Right atrium auricular region (tissue), 2 donors: ENCODE results near the gene CYP27C1. TPM values are rescaled to one million over a fixed set of nuclear protein-coding genes. Genes with fewer than 3 reads are reported as not detected.

Experiments used
- DNase-seq: peaks from one replicate; pipeline ENCODE4 v3.0.0-alpha.2; 2019; ENCODE audit warnings: low spot score
- H3K27ac ChIP-seq, 2 donors: fragments of 200-600 bp; sonication (generic); 1 replicate in 1 of 2; 2 replicates in 1 of 2; pipeline ENCODE4 v1.5.1; 2016 to 2019
- H3K27me3 ChIP-seq, 2 donors: fragments of 200-600 bp; sonication (generic); one replicate each; pipeline versions ENCODE4 v1.5.1 to v1.6.0; 2017 to 2019
- H3K36me3 ChIP-seq: fragments of 200-600 bp; sonication (generic); one replicate; pipeline ENCODE4 v1.5.1; 2016
- H3K4me1 ChIP-seq, 2 donors: fragments of 200-600 bp; sonication (generic); one replicate each; pipeline versions ENCODE4 v1.5.1 to v1.6.0; 2017 to 2019
- H3K4me3 ChIP-seq, 2 donors: fragments of 200-600 bp; sonication (generic); 1 replicate in 1 of 2; 2 replicates in 1 of 2; pipeline ENCODE4 v1.5.1; 2017 to 2019; ENCODE audit warnings: mild to moderate bottlenecking in 1 of 2, moderate library complexity in 1 of 2
- H3K9me3 ChIP-seq, 2 donors: fragments of 200-600 bp; sonication (generic); one replicate each; pipeline ENCODE4 v1.5.1; 2019
- total RNA-seq, 2 donors: library from RNA; depleted of rRNA; stranded (reverse); fragments of >200 nt; gene quantifications; one replicate each; pipeline ENCODE4 v1.1.0, GENCODE V29; 2016
- TF ChIP-seq, protein P1 (sequence below), 2 donors: fragments of 200-600 bp; sonication (generic); IDR thresholded peaks; one replicate each; pipeline ENCODE4 v1.5.1; 2019; ENCODE audit warnings: antibody characterized with exemption in 2 of 2

The CYP27C1 gene
- total RNA-seq, 2 donors from 2014 or later = 0.24 TPM; not detected in 1

DNA sequence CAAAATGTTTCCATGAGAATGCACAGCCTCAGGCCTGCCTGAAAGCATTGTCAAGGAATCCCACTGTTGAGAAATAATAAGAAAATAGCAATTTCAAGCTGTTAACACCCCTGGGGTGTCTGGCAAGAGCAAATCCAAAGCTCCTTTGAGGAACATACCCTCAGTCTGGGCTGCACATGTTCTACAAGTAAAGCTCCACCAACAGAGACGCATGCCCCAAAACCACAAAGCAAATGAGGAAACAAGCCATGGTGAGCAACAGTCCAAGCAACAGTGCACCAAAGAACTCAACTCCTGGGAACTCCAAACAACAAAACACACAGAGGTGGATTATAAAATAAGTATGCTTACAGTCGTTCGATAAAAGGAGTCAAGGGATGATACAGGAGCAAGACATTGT lies 40.3 kb downstream of the CYP27C1 start:
- peaks cover 0 to 11% of the 10 kb centered on the region in 2 donors for H3K4me1 ChIP-seq
- peaks cover 0 to 15% of the 10 kb centered on the region in 2 donors for H3K9me3 ChIP-seq
- H3K36me3 ChIP-seq = no peaks in the 10 kb centered on the region
- H3K27me3 ChIP-seq = no peaks in the 10 kb centered on the region
- H3K27ac ChIP-seq = no peak overlapping the region
- H3K4me3 ChIP-seq = no peak overlapping the region
- DNase-seq = no peak
- TF ChIP-seq, protein P1, sequence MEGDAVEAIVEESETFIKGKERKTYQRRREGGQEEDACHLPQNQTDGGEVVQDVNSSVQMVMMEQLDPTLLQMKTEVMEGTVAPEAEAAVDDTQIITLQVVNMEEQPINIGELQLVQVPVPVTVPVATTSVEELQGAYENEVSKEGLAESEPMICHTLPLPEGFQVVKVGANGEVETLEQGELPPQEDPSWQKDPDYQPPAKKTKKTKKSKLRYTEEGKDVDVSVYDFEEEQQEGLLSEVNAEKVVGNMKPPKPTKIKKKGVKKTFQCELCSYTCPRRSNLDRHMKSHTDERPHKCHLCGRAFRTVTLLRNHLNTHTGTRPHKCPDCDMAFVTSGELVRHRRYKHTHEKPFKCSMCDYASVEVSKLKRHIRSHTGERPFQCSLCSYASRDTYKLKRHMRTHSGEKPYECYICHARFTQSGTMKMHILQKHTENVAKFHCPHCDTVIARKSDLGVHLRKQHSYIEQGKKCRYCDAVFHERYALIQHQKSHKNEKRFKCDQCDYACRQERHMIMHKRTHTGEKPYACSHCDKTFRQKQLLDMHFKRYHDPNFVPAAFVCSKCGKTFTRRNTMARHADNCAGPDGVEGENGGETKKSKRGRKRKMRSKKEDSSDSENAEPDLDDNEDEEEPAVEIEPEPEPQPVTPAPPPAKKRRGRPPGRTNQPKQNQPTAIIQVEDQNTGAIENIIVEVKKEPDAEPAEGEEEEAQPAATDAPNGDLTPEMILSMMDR (IDR thresholded peaks at IDR 0.05) = no peak

DNA sequence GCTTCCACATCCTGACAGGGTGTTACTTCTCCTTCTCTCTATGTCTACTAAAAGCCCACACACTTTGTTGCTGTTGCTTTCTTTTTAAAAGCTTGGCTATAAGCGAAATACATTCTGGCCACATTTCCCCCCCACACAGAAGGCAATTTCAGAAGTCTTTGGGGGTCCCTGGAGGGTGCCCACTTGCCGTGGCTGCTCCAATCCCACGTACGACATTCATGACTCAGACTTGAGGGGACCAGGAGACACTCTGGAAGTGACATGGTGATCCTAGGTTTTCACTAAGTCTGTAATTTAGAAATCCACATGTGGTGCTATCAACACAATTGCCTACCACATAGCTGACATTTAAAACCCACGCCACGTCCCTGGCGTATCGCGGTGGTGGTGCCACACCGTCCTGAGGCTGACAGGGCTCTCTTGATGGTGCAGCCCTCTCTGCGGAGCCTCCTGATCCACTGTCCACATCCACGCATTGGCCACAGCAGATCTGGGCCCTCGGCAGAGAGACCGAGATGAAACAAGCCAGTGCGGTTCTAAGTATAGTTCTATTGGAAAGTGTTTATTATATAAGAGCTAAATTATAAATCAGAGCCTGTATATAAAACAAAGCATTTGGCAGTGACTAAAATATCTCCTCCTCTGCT lies 42.4 kb downstream of the CYP27C1 start:
- Histone ChIP-seq H3K27ac (no peak overlapping the region), H3K27me3 (no peaks in the 10 kb centered on the region), H3K36me3 (no peaks in the 10 kb centered on the region), H3K4me1 (peaks cover 0 to 14% of the 10 kb centered on the region in 2 donors), H3K4me3 (no peak overlapping the region), H3K9me3 (peaks cover 0 to 15% of the 10 kb centered on the region in 2 donors)
- DNase-seq = no peak
- TF ChIP-seq, protein P1 (IDR thresholded peaks at IDR 0.05) = no peak

DNA sequence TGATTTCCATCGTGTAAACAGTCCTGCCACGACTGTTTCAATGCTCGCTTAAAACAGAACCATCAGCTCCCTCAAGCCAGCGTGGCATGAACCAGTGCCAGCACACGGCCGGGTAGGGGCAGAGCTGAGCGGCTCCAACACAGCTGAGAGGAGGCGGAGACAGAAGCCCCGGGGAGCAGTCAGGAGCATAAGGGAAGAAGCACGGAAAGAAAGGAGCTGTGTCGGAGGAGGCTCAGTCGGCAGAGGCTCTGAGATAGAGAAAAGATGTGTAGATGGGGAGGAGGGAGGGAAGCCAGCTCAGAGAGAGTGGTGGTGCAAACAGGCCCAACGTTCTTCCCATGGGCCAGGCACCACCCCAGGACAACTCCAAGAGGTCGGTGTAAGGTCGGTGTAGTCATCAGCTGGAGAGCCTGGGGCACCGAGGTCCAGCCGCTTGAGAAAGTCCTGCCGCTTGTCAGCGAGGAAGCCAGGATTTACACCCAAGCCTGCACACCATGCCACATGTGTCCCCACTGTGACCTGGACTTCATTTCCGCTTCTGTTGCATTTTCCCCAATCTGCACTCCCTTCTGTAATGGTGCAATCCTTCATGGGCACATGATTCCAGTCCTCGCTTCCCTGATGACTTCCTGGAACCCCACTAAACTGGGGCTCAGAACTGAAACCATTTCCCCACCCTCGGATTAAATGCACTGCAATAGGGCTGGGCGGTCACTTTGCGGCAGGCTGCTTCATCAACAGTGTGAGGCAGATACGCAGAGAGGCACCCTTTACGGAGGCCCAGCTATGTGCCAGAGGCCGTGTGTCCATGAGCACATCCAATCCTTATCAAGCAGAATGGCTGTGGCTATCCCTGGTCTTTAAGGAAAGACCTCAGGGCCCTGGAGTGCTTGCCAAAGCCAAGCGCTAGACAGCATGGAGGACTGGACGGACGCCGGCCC lies 43.5 kb downstream of the CYP27C1 start:
- H3K27ac ChIP-seq = peak overlapping the region; percentile 25 to 40
- TF ChIP-seq, protein P1 (IDR thresholded peaks at IDR 0.05) = no peak
- H3K9me3 ChIP-seq = peaks cover 0 to 15% of the 10 kb centered on the region in 2 donors
- no peaks in the 10 kb centered on the region for H3K27me3 ChIP-seq
- H3K36me3 ChIP-seq = no peaks in the 10 kb centered on the region
- DNase-seq = peak; percentile 80
- H3K4me3 ChIP-seq = no peak overlapping the region
- H3K4me1 ChIP-seq = peaks cover 0 to 14% of the 10 kb centered on the region in 2 donors

DNA sequence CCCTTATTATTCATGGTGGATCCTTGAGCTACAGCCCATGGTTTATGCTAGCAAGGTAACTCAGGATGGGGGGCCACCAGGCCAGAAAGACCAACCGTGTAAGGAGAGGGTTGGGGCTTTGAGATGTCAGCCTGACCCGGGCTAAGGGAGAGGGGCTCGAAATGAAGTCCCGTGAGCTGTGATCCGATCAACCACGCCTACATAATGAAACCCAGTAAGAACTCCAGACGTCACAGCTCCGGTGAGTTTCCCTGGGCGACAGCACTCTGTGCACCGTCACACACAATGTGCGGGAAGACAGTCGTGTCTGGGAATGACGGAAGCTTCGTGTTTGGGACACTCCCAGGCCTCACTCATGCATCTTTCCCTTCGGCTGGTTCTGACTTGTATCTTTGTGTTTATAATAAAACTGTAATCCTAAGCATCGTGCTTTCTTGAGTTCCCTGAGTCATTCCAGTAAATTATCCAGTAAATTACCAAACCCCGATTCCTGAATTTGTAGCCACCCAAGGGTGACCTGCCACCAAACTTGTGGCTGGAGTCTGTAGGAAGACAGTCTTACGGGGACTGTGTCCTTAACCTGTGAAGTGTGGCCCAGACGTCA lies 44.2 kb downstream of the CYP27C1 start:
- peak overlapping the region; percentile 25 to 40 for H3K27ac ChIP-seq
- TF ChIP-seq, protein P1 (IDR thresholded peaks at IDR 0.05) = no peak
- peak; percentile 75 for DNase-seq

DNA sequence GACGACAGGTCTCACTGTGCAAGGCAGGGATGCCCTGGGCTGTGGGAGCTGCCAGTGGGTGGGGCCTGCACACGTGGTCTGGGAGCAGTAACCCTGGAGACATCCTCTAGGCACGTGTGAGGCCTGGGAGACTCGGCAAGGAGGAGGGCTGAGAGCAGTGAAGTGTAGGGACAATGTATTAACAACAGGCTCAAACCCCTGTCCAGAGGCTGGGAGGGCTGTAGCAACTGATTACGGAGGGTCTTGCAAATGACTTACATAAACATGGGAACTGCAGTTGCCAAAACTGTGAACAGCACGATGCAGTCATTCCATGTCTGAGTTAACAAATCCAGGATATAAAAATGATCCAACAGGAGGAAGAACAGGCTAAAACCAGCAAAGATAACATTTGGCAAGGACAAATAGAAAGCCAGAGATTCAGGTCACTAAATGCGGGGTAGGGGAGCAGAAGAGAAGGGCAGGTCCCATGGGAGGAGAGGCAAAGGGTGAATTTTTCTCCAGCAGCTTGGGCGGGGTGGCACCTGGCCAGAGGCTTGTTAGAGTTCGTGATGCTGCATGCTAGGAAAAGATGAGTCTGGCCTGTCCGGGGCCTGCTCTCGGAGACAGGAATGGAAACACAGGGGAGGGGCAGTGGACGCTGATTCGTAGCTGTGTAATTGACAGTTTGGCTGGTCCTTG lies 44.9 kb downstream of the CYP27C1 start:
- TF ChIP-seq, protein P1 (IDR thresholded peaks at IDR 0.05) = no peak
- Histone ChIP-seq H3K4me3 (no peak overlapping the region), H3K4me1 (peaks cover 0 to 14% of the 10 kb centered on the region in 2 donors), H3K9me3 (peaks cover 0 to 5% of the 10 kb centered on the region in 2 donors), H3K27ac (no peak overlapping the region), H3K27me3 (no peaks in the 10 kb centered on the region), H3K36me3 (no peaks in the 10 kb centered on the region)
- DNase-seq = peak; percentile 80

More for the DNA sequence above, 44.2 kb downstream of the CYP27C1 start:
- no peak overlapping the region for H3K4me3 ChIP-seq
- peaks cover 0 to 12% of the 10 kb centered on the region in 2 donors for H3K9me3 ChIP-seq
- H3K27me3 ChIP-seq = no peaks in the 10 kb centered on the region
- H3K36me3 ChIP-seq = no peaks in the 10 kb centered on the region
- H3K4me1 ChIP-seq = peaks cover 0 to 14% of the 10 kb centered on the region in 2 donors
